GM12864 (cell line): ENCODE results near the gene PLXNB1.

Experiments used
- DNase-seq: peaks from one replicate; pipeline ENCODE4 v3.0.0-alpha.2; 2011; ENCODE audit warnings: low read depth
- H3K4me3 ChIP-seq: 2 replicates; pipeline ENCODE4 v1.5.1; 2011; ENCODE audit warnings: mild to moderate bottlenecking, low read depth, low read length, control low read depth
- CTCF ChIP-seq: IDR thresholded peaks from 2 replicates; pipeline ENCODE4 v1.5.1; 2011; ENCODE audit warnings: low read depth, mild to moderate bottlenecking, moderate library complexity, low read length, control low read depth, inconsistent platforms; ENCODE audit errors: missing control alignments

PLXNB1 gene

GRCh38 chr3:48410205-48411040, 19.5 kb downstream of the PLXNB1 start:
- TF ChIP-seq CTCF: no peak
- DNase-seq: no peak
- no peak overlapping the region for H3K4me3 ChIP-seq

GRCh38 chr3:48409291-48410201, 20.3 kb downstream of the PLXNB1 start:
- no peak overlapping the region for H3K4me3 ChIP-seq
- no peak for TF ChIP-seq CTCF
- no peak for DNase-seq

- DNase-seq: no peak
- no peak overlapping the region for H3K4me3 ChIP-seq
- TF ChIP-seq CTCF: peak; percentile 33
These were observed 21.0 kb downstream of the PLXNB1 start for GRCh38 chr3:48408823-48409281.

GRCh38 chr3:48407542-48408099, 22.3 kb downstream of the PLXNB1 start:
- no peak for TF ChIP-seq CTCF
- H3K4me3 ChIP-seq: no peak overlapping the region
- DNase-seq: no peak

GRCh38 chr3:48406443-48407431, 23.1 kb downstream of the PLXNB1 start:
- TF ChIP-seq CTCF: no peak
- DNase-seq: no peak
- H3K4me3 ChIP-seq: no peak overlapping the region

GRCh38 chr3:48405971-48406370, 23.9 kb downstream of the PLXNB1 start:
- DNase-seq: no peak
- TF ChIP-seq CTCF: no peak
- H3K4me3 ChIP-seq: no peak overlapping the region
